PFSK-1 (cell line): ENCODE measurements around the gene KLHL25.

Source experiments
- FOXP2 ChIP-seq: optimal IDR thresholded peaks from 2 replicates; pipeline ENCODE3; 2011; ENCODE audit warnings: borderline replicate concordance, control low read depth, inconsistent platforms; ENCODE audit not compliant: insufficient read depth; ENCODE audit errors: extremely low read length, extremely low read depth
- POLR2AphosphoS5 ChIP-seq: IDR thresholded peaks from 2 replicates; pipeline ENCODE4 v1.6.1; 2012; ENCODE audit warnings: low read depth, mild to moderate bottlenecking, control low read depth, low read length, moderate library complexity
- REST ChIP-seq, 2 experiments: IDR thresholded peaks; 2 replicates each; pipeline versions ENCODE4 v1.6.1 to v1.8.0; 2011 to 2012; ENCODE audit warnings: low read depth in 2 of 2, low read length in 2 of 2, control low read depth in 1 of 2, inconsistent platforms in 1 of 2, mild to moderate bottlenecking in 1 of 2, moderate library complexity in 1 of 2; ENCODE audit not compliant: insufficient read depth in 1 of 2
- SIN3A ChIP-seq: IDR thresholded peaks from 2 replicates; pipeline ENCODE4 v1.6.1; 2012; ENCODE audit warnings: mild to moderate bottlenecking, low read length, moderate library complexity, borderline replicate concordance; ENCODE audit not compliant: insufficient read depth
- TAF1 ChIP-seq: IDR thresholded peaks from 2 replicates; pipeline ENCODE4 v1.6.1; 2012; ENCODE audit warnings: low read length, control low read depth, borderline replicate concordance; ENCODE audit not compliant: insufficient read depth

The KLHL25 gene

DNA sequence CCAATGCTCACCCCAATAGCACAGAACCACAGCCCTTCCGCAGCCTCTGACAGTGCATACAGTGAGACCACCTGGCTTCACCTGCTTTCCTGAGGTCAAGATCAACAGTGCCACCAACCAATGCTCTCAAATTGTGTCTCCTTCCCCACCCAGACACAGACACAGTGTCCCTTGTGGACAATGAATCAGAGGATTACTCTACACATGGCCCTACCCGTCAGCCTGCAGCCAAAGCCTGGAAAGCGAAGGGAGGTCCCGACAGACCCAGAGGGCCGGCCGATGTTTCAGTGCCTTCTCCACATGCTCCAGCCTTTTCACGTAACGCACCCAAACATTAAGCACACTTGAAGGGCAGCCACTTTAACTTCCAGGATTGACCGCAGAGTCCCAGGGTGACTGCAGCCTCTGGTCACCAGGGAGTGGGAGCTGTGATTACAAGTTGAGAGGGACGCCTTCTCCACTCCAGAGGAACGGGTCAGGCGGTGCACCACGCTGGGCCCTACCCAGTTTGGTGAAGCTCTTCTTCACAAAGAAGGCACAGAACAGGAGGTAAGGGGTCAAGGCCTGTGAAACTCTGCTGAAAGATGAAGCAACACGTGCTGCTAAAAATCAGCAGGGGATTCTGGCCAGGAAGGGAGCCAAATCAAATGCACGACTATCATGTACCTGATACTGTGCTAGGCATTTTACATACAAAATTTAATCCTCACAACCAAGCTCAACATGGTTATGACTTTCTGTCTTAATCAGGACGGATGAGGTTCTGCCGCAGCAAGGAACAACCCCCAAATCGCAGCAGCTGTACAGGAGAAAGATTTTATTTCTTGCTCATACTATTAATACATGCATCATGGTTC lies 17.2 kb downstream of the KLHL25 start:
- TF ChIP-seq TAF1 (no peak), POLR2AphosphoS5 (no peak), REST (IDR thresholded peaks at IDR 0.05; ENCODE audit: insufficient read depth in 1 of 2, low read depth in 2 of 2, low read length in 2 of 2) (no peak), FOXP2 (no peak), SIN3A (no peak)

DNA sequence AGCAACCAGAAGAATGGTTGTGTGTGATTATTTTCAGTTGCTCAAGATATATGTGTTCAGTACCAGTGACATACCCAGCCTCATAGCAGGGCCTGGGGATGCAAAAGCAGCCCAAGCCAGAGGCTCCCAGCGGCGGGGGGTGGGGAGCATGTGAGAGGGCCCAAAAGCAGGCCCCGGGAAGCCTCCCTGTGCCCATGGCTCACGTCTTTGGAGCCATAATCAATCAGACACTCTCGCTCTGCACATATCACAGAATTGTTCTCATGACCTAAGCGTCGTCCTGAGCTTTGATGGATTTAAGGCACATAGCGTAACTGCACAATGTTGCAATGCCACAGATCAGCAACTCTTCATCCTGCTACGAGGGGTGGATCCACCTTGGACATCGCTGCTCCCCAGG lies 20.8 kb downstream of the KLHL25 start:
- no peak for TF ChIP-seq SIN3A
- TF ChIP-seq REST (IDR thresholded peaks at IDR 0.05; ENCODE audit: insufficient read depth in 1 of 2, low read depth in 2 of 2, low read length in 2 of 2) = no peak
- no peak for TF ChIP-seq TAF1
- TF ChIP-seq FOXP2 = no peak
- TF ChIP-seq POLR2AphosphoS5 = no peak

DNA sequence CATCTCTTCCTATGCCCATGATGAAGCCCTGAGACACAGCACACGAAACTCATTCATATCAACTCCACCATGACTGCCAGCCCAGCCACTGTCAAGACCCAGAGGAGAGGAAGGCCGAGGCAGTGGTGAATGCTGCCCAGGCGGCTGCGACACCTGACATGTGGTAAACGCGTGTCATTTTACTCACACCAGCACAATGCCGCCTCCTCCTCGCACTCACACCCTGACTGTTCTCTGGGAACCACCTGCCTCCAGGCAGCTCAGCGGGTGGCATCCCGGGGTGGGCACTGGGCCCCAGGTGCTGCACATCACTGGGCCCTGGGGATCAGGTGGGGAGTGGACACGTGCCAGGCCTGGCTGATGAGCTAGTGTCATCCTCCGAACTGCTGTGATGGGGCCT lies 21.5 kb downstream of the KLHL25 start:
- no peak for TF ChIP-seq REST (IDR thresholded peaks at IDR 0.05; ENCODE audit: insufficient read depth in 1 of 2, low read depth in 2 of 2, low read length in 2 of 2)
- TF ChIP-seq TAF1 = no peak
- TF ChIP-seq SIN3A = no peak
- TF ChIP-seq FOXP2 = no peak
- TF ChIP-seq POLR2AphosphoS5 = no peak

GRCh38 chr15:85772668-85773067 lies 22.1 kb downstream of the KLHL25 start:
- no peak for TF ChIP-seq POLR2AphosphoS5
- TF ChIP-seq SIN3A = no peak
- no peak for TF ChIP-seq FOXP2
- TF ChIP-seq REST (IDR thresholded peaks at IDR 0.05; ENCODE audit: insufficient read depth in 1 of 2, low read depth in 2 of 2, low read length in 2 of 2) = no peak
- no peak for TF ChIP-seq TAF1
